Activated CD4-positive, alpha-beta memory T cell treated with anti-CD3 and anti-CD28 coated beads for 36 hours (primary cell): ENCODE data around the gene ADAR. TPM values are rescaled to one million over a fixed set of nuclear protein-coding genes. Genes with fewer than 3 reads are reported as not detected.

Experiments used
- CTCF ChIA-PET: fragments of 350-600 bp; sonication (Branson Sonifier 250); formaldehyde crosslinking; loops from one replicate; lab custom pipeline; 2021; ENCODE audit warnings: antibody characterized with exemption, inconsistent platforms; lab: Charles Lee
- POLR2A ChIA-PET: fragments of 350-600 bp; sonication (Branson Sonifier 250); formaldehyde crosslinking; loops from one replicate; lab custom pipeline; 2021; ENCODE audit warnings: antibody characterized with exemption; lab: Charles Lee
- DNase-seq: peaks from one replicate; pipeline ENCODE4 v3.0.0-alpha.2; 2020
- H3K27ac Mint-ChIP-seq: one replicate; pipeline ENCODE4 v1.8.0; 2021; ENCODE audit warnings: mixed read lengths
- H3K27me3 Mint-ChIP-seq: one replicate; pipeline ENCODE4 v1.8.0; 2021; ENCODE audit warnings: mixed read lengths
- H3K36me3 Mint-ChIP-seq: one replicate; pipeline ENCODE4 v1.8.0; 2021; ENCODE audit warnings: mixed read lengths
- H3K4me1 Mint-ChIP-seq: one replicate; pipeline ENCODE4 v1.8.0; 2021; ENCODE audit warnings: low read depth, mixed read lengths
- H3K4me3 Mint-ChIP-seq: one replicate; pipeline ENCODE4 v1.8.0; 2021; ENCODE audit warnings: mild to moderate bottlenecking, mixed read lengths
- H3K9me3 Mint-ChIP-seq: one replicate; pipeline ENCODE4 v1.8.0; 2021; ENCODE audit warnings: mixed read lengths
- intact Hi-C: fragments of 100-400 bp; cut with micrococcal nuclease; formaldehyde crosslinking; loops from one replicate; pipeline ENCODE4 v1.15.1; 2023
- total RNA-seq, 2 experiments: library from RNA; stranded (reverse); gene quantifications; one replicate each; pipeline ENCODE4 v1.2.3, GENCODE V29; 2021

The ADAR gene
- total RNA-seq, 2 experiments from 2014 or later, result 270 to 289 TPM

GRCh38 chr1:154552036-154552435 lies 56.0 kb downstream of the ADAR start:
- CTCF ChIA-PET, result interaction anchor here (0.7 kb wide), 1 partner anchor 72 kb away, joined by 3 read pairs; no protein-coding TSS in a partner anchor
- Mint-ChIP-seq H3K4me3 (no peak overlapping the region), H3K4me1 (peaks cover 39% of the 10 kb centered on the region), H3K27me3 (no peaks in the 10 kb centered on the region), H3K36me3 (peaks cover 59% of the 10 kb centered on the region), H3K27ac (no peak overlapping the region), H3K9me3 (no peaks in the 10 kb centered on the region)
- POLR2A ChIA-PET, result interaction anchor here (0.6 kb wide), 1 partner anchor 113 kb away, joined by 3 read pairs; no protein-coding TSS in a partner anchor
- intact Hi-C loops, result no loop called here
- DNase-seq, result no peak

- CTCF ChIA-PET, result interaction anchor here (0.7 kb wide), 1 partner anchor 72 kb away, joined by 3 read pairs; no protein-coding TSS in a partner anchor
- no peak for DNase-seq
- intact Hi-C loops, result no loop called here
- Mint-ChIP-seq H3K27ac (no peak overlapping the region), H3K4me1 (peaks cover 35% of the 10 kb centered on the region), H3K36me3 (peaks cover 58% of the 10 kb centered on the region), H3K9me3 (no peaks in the 10 kb centered on the region), H3K4me3 (no peak overlapping the region), H3K27me3 (no peaks in the 10 kb centered on the region)
- POLR2A ChIA-PET, result no interaction called here
Observed at GRCh38 chr1:154551474-154551873, 56.5 kb downstream of the ADAR start.

- no peaks in the 10 kb centered on the region for H3K9me3 Mint-ChIP-seq
- H3K27me3 Mint-ChIP-seq, result no peaks in the 10 kb centered on the region
- H3K4me3 Mint-ChIP-seq, result no peak overlapping the region
- ChIA-PET CTCF (interaction anchor here (6.4 kb wide), 1 partner anchor 70 kb away, joined by 201 read pairs; no protein-coding TSS in a partner anchor), POLR2A (no interaction called here)
- intact Hi-C loops, result no loop called here
- peaks cover 26% of the 10 kb centered on the region for H3K4me1 Mint-ChIP-seq
- H3K27ac Mint-ChIP-seq, result peak overlapping the region; percentile 21
- H3K36me3 Mint-ChIP-seq, result peaks cover 50% of the 10 kb centered on the region
- DNase-seq, result no peak
Observed at GRCh38 chr1:154550657-154551056, 57.3 kb downstream of the ADAR start.

GRCh38 chr1:154550070-154550469 lies 57.9 kb downstream of the ADAR start:
- no peaks in the 10 kb centered on the region for H3K27me3 Mint-ChIP-seq
- ChIA-PET CTCF (interaction anchor here (6.4 kb wide), 1 partner anchor 69 kb away, joined by 201 read pairs; no protein-coding TSS in a partner anchor), POLR2A (no interaction called here)
- DNase-seq, result no peak
- peaks cover 23% of the 10 kb centered on the region for H3K4me1 Mint-ChIP-seq
- intact Hi-C loops, result no loop called here
- H3K4me3 Mint-ChIP-seq, result no peak overlapping the region
- H3K27ac Mint-ChIP-seq, result no peak overlapping the region
- H3K9me3 Mint-ChIP-seq, result no peaks in the 10 kb centered on the region
- H3K36me3 Mint-ChIP-seq, result peaks cover 45% of the 10 kb centered on the region

GRCh38 chr1:154549202-154549770 lies 58.7 kb downstream of the ADAR start:
- Mint-ChIP-seq H3K27ac (no peak overlapping the region), H3K36me3 (peaks cover 40% of the 10 kb centered on the region)
- CTCF ChIA-PET, result interaction anchor here (0.6 to 6.4 kb wide), 5 partner anchors 11 to 470 kb away, joined by 3 to 201 read pairs (median 4); no protein-coding TSS in a partner anchor

GRCh38 chr1:154548028-154548427 lies 60.0 kb downstream of the ADAR start:
- ChIA-PET POLR2A (no interaction called here), CTCF (interaction anchor here (1.2 to 6.4 kb wide), 2 partner anchors 67 to 80 kb away, joined by 4 to 201 read pairs; no protein-coding TSS in a partner anchor)
- no peak for DNase-seq
- no peaks in the 10 kb centered on the region for H3K9me3 Mint-ChIP-seq
- H3K36me3 Mint-ChIP-seq, result peaks cover 32% of the 10 kb centered on the region
- intact Hi-C loops, result loop anchor here (5.0 kb wide), 1 partner anchor 361 kb away; no protein-coding TSS in a partner anchor
- no peak overlapping the region for H3K4me3 Mint-ChIP-seq
- no peak overlapping the region for H3K27ac Mint-ChIP-seq
- peaks cover 20% of the 10 kb centered on the region for H3K4me1 Mint-ChIP-seq
- H3K27me3 Mint-ChIP-seq, result no peaks in the 10 kb centered on the region

More at GRCh38 chr1:154549202-154549770, 58.7 kb downstream of the ADAR start:
- DNase-seq, result no peak
- Mint-ChIP-seq H3K9me3 (no peaks in the 10 kb centered on the region), H3K27me3 (no peaks in the 10 kb centered on the region), H3K4me1 (peaks cover 22% of the 10 kb centered on the region), H3K4me3 (no peak overlapping the region)
- POLR2A ChIA-PET, result no interaction called here
- intact Hi-C loops, result loop anchor here (5.0 kb wide), 1 partner anchor 362 kb away; no protein-coding TSS in a partner anchor

GRCh38 chr1:154547105-154547732 lies 60.8 kb downstream of the ADAR start:
- Mint-ChIP-seq H3K27me3 (no peaks in the 10 kb centered on the region), H3K4me3 (no peak overlapping the region), H3K9me3 (no peaks in the 10 kb centered on the region), H3K27ac (no peak overlapping the region), H3K4me1 (peaks cover 20% of the 10 kb centered on the region), H3K36me3 (peaks cover 25% of the 10 kb centered on the region)
- DNase-seq, result no peak
- intact Hi-C loops, result loop anchor here (5.0 kb wide), 1 partner anchor 360 kb away; no protein-coding TSS in a partner anchor
- ChIA-PET POLR2A (no interaction called here), CTCF (interaction anchor here (0.6 to 6.4 kb wide), 49 partner anchors 10 to 374 kb away, joined by 3 to 201 read pairs (median 4); partner anchors contain the start of gene UBE2Q1)

- Mint-ChIP-seq H3K27me3 (no peaks in the 10 kb centered on the region), H3K4me1 (peaks cover 20% of the 10 kb centered on the region), H3K27ac (peak overlapping the region; percentile 19), H3K9me3 (no peaks in the 10 kb centered on the region), H3K4me3 (no peak overlapping the region), H3K36me3 (peaks cover 17% of the 10 kb centered on the region)
- intact Hi-C loops, result loop anchor here (1.0 to 5.0 kb wide), 2 partner anchors 66 to 359 kb away; no protein-coding TSS in a partner anchor
- DNase-seq, result peak; percentile 74
- CTCF ChIA-PET, result interaction anchor here (0.6 to 6.4 kb wide), 49 partner anchors 9 to 757 kb away, joined by 3 to 201 read pairs (median 4); partner anchors contain the start of gene UBE2Q1
- POLR2A ChIA-PET, result interaction anchor here (0.9 kb wide), 1 partner anchor 160 kb away, joined by 3 read pairs; no protein-coding TSS in a partner anchor
Observed at GRCh38 chr1:154546264-154547063, 61.5 kb downstream of the ADAR start.

GRCh38 chr1:154541231-154541630 lies 66.8 kb downstream of the ADAR start:
- Mint-ChIP-seq H3K4me3 (no peak overlapping the region), H3K36me3 (no peaks in the 10 kb centered on the region), H3K9me3 (no peaks in the 10 kb centered on the region), H3K27ac (no peak overlapping the region), H3K27me3 (no peaks in the 10 kb centered on the region), H3K4me1 (no peaks in the 10 kb centered on the region)
- DNase-seq, result no peak
- intact Hi-C loops, result no loop called here
- CTCF ChIA-PET, result interaction anchor here (1.6 kb wide), 1 partner anchor 61 kb away, joined by 6 read pairs; no protein-coding TSS in a partner anchor
- POLR2A ChIA-PET, result no interaction called here

- Mint-ChIP-seq H3K9me3 (no peaks in the 10 kb centered on the region), H3K27me3 (no peaks in the 10 kb centered on the region), H3K4me1 (no peaks in the 10 kb centered on the region), H3K36me3 (no peaks in the 10 kb centered on the region), H3K4me3 (no peak overlapping the region), H3K27ac (no peak overlapping the region)
- CTCF ChIA-PET, result interaction anchor here (0.6 to 1.6 kb wide), 3 partner anchors 14 to 60 kb away, joined by 3 to 4 read pairs (median 3); no protein-coding TSS in a partner anchor
- POLR2A ChIA-PET, result no interaction called here
- DNase-seq, result no peak
- intact Hi-C loops, result no loop called here
Observed at GRCh38 chr1:154539486-154540483, 68.2 kb downstream of the ADAR start.
